B cell (primary cell): ENCODE measurements around the gene FSHB.

Experiments used
- CTCF ChIP-seq: fragments of 200-600 bp; IDR thresholded peaks from one replicate; pipeline ENCODE4 v1.8.0; 2022; ENCODE audit warnings: antibody characterized with exemption, mild to moderate bottlenecking
- EZH2 ChIP-seq: IDR thresholded peaks from 2 replicates; pipeline ENCODE4 v1.6.1; 2012; ENCODE audit warnings: borderline replicate concordance, low read depth, mild to moderate bottlenecking, moderate library complexity, low read length; ENCODE audit not compliant: insufficient read depth, poor library complexity, severe bottlenecking

- no peak for TF ChIP-seq CTCF
- no peak for TF ChIP-seq EZH2
Measured at GRCh38 chr11:30192620-30193019, 38.2 kb upstream of the FSHB start.
